H1 (cell line): ENCODE data around the gene HNF4A.

Experiments used
- EGR1 ChIP-seq: IDR thresholded peaks from 2 replicates; pipeline ENCODE4 v1.6.1; 2011; ENCODE audit warnings: low read depth, low read length, borderline replicate concordance
- EZH2 ChIP-seq: fragments of 200-600 bp; sonication (generic); IDR thresholded peaks from 2 replicates; pipeline ENCODE4 v1.7.1; 2012; ENCODE audit warnings: low read depth, mild to moderate bottlenecking, moderate library complexity, low read length, inconsistent platforms; ENCODE audit not compliant: severe bottlenecking
- HDAC2 ChIP-seq, 2 experiments: fragments of 300-600 bp in 1 of 2; sonication (generic) in 1 of 2; IDR thresholded peaks; 2 replicates each; pipeline ENCODE4 v1.6.1; 2011 to 2012; ENCODE audit warnings: low read depth in 2 of 2, low read length in 2 of 2, mild to moderate bottlenecking in 2 of 2, moderate library complexity in 2 of 2, borderline replicate concordance in 1 of 2, inconsistent platforms in 1 of 2
- JUND ChIP-seq: IDR thresholded peaks from 2 replicates; pipeline ENCODE4 v1.6.1; 2011; ENCODE audit warnings: mild to moderate bottlenecking, improper control_type of control experiment, low read length
- KDM5A ChIP-seq: fragments of 200-600 bp; IDR thresholded peaks from 2 replicates; pipeline ENCODE4 v1.7.1; 2012; ENCODE audit warnings: mild to moderate bottlenecking, low read length, inconsistent platforms, mixed read lengths
- MAFK ChIP-seq: IDR thresholded peaks from 2 replicates; pipeline ENCODE4 v1.6.1; 2012; ENCODE audit warnings: low read depth, mild to moderate bottlenecking, improper control_type of control experiment, low read length
- PHF8 ChIP-seq: fragments of 200-600 bp; sonication (generic); conservative IDR thresholded peaks from 2 replicates; pipeline ENCODE4 v1.7.1; 2012; ENCODE audit warnings: low read depth, mild to moderate bottlenecking, inconsistent platforms, low read length, moderate library complexity
- POLR2A ChIP-seq, 2 experiments: IDR thresholded peaks; 1 replicate in 1 of 2; 2 replicates in 1 of 2; pipeline ENCODE4 v1.6.1; 2011; ENCODE audit warnings: low read depth in 2 of 2, low read length in 2 of 2, mild to moderate bottlenecking in 2 of 2; ENCODE audit errors: control extremely low read depth in 1 of 2
- POLR2AphosphoS5 ChIP-seq: IDR thresholded peaks from 2 replicates; pipeline ENCODE4 v1.6.1; 2011; ENCODE audit warnings: low read depth, low read length
- RAD21 ChIP-seq, 2 experiments: IDR thresholded peaks in 1 of 2; conservative IDR thresholded peaks in 1 of 2; 2 replicates each; pipeline ENCODE4 v1.6.1; 2011; ENCODE audit warnings: low read depth in 2 of 2, low read length in 2 of 2, improper control_type of control experiment in 1 of 2, inconsistent platforms in 1 of 2, mild to moderate bottlenecking in 1 of 2, moderate library complexity in 1 of 2
- RFX5 ChIP-seq: IDR thresholded peaks from 2 replicates; pipeline ENCODE4 v1.6.1; 2011; ENCODE audit warnings: low read depth, low read length, improper control_type of control experiment, borderline replicate concordance
- TF ChIP-seq, protein P1 (sequence below), 3 experiments: IDR thresholded peaks; 1 replicate in 2 of 3; 2 replicates in 1 of 3; pipeline versions ENCODE4 v1.5.1 to v1.6.1; 2011; ENCODE audit warnings: low read length in 3 of 3, mild to moderate bottlenecking in 3 of 3, inconsistent platforms in 2 of 3, low read depth in 1 of 3, moderate library complexity in 1 of 3; ENCODE audit not compliant: insufficient read depth in 1 of 3; ENCODE audit errors: control extremely low read depth in 1 of 3
- TF ChIP-seq, protein P2 (sequence below): IDR thresholded peaks from 2 replicates; pipeline ENCODE4 v1.6.1; 2012; ENCODE audit warnings: inconsistent platforms

DNA sequence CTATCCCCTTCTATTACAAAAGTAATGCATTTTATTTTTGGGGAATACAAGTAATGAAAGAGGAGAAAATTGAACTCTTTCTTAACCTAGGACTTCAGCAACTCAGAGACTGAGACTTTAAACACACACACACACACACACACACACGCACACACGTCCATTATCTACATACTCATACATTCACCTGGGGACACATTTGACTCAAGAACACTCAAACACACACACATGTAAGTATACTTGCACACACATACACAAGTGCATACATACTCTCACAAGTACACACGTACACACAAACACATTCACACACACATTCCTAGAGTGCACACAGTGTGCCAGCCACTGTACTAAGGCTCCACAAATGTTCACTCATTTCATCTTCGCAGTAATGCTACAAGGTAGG, 20.8 kb upstream of the HNF4A start:
- TF ChIP-seq HDAC2 (IDR thresholded peaks at IDR 0.05; ENCODE audit: borderline replicate concordance in 1 of 2, low read depth in 2 of 2, low read length in 2 of 2) (no peak), POLR2AphosphoS5 (no peak), PHF8 (no peak), EGR1 (no peak), KDM5A (no peak), POLR2A (IDR thresholded peaks at IDR 0.05; ENCODE audit: control extremely low read depth in 1 of 2, low read depth in 2 of 2, low read length in 2 of 2) (no peak), MAFK (no peak), EZH2 (no peak), RFX5 (no peak), JUND (no peak), RAD21 (IDR thresholded peaks at IDR 0.05 in 1 of 2, conservative IDR thresholded peaks at IDR 0.05 in 1 of 2; ENCODE audit: low read depth in 2 of 2, low read length in 2 of 2) (no peak)
- TF ChIP-seq, protein P1, sequence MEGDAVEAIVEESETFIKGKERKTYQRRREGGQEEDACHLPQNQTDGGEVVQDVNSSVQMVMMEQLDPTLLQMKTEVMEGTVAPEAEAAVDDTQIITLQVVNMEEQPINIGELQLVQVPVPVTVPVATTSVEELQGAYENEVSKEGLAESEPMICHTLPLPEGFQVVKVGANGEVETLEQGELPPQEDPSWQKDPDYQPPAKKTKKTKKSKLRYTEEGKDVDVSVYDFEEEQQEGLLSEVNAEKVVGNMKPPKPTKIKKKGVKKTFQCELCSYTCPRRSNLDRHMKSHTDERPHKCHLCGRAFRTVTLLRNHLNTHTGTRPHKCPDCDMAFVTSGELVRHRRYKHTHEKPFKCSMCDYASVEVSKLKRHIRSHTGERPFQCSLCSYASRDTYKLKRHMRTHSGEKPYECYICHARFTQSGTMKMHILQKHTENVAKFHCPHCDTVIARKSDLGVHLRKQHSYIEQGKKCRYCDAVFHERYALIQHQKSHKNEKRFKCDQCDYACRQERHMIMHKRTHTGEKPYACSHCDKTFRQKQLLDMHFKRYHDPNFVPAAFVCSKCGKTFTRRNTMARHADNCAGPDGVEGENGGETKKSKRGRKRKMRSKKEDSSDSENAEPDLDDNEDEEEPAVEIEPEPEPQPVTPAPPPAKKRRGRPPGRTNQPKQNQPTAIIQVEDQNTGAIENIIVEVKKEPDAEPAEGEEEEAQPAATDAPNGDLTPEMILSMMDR (IDR thresholded peaks at IDR 0.05; ENCODE audit: control extremely low read depth in 1 of 3, insufficient read depth in 1 of 3, low read depth in 1 of 3, low read length in 3 of 3) = no peak
- TF ChIP-seq, protein P2, sequence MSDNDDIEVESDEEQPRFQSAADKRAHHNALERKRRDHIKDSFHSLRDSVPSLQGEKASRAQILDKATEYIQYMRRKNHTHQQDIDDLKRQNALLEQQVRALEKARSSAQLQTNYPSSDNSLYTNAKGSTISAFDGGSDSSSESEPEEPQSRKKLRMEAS = no peak
